GM10266 (cell line): ENCODE results near the gene IGSF23.
"Not testable (repeated sequence)": the region's sequence is repeated elsewhere in the genome, so short reads cannot be mapped to it uniquely, and the experiment has no call there.

Experiments
- DNase-seq: peaks from one replicate; pipeline ENCODE4 v3.0.0; 2012; ENCODE audit errors: extremely low spot score
- CTCF ChIP-seq: IDR thresholded peaks from 2 replicates; pipeline ENCODE4 v1.5.1; 2012; ENCODE audit warnings: mild to moderate bottlenecking, low read depth; ENCODE audit not compliant: control insufficient read depth, insufficient read depth; ENCODE audit errors: missing control alignments

IGSF23 gene

DNA sequence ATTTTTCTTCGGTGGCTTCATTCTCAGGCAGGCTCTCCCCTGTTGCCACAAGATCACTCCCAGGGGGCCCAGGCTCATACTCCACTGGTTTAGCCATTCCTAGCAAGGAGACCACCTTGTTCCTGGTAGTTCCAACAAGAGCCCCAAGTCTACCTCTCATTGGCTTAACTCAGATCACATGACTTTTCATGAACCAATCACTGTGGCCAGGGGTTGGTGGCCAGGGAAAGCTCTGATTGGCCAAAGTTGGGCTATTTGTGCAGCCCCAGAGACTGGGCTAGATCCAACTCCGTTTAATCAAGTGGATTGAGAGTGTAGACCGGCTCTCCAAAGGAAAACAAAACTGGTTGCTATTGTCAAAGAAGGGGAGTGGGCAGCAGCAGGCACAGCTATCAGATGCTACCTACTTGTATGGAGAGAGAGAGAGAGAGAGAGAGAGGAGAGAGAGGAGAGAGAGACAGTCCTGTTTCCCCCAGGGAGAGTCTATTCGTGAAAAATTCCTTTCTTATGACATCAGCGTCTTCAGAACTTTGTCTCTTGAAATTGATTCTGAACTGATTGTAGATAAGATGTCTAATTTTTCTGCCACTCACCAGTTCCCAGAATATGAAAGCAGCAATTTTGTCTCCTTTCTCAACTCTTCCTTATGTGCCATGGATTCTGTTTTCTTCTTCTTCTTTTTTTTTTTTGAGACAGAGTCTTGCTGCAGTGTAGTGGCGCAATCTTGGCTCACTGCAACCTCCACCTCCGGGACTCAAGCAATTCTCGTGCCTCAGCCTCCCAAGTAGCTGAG is 63.9 kb downstream of the IGSF23 start:
- no peak for TF ChIP-seq CTCF
- DNase-seq = no peak

DNA sequence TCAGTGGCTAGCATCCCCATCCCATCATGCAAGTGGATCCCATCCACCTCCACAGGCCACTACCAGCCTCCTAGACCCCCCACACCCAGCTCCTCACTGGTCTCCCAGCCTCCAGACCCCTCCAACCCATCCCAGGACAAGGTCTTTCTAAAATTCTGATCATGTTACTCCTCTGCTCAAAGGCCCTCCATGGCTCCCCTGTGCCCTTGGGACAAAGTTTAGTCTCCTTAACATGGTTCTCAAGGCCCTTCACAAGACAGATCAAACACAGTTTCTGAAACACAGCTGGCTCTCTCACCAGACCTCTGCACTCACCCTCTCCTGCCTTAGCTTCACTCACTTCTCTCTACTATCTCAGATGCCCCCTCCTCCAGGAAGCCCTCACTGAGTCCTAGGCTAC is 67.2 kb downstream of the IGSF23 start:
- no peak for DNase-seq
- no peak for TF ChIP-seq CTCF

DNA sequence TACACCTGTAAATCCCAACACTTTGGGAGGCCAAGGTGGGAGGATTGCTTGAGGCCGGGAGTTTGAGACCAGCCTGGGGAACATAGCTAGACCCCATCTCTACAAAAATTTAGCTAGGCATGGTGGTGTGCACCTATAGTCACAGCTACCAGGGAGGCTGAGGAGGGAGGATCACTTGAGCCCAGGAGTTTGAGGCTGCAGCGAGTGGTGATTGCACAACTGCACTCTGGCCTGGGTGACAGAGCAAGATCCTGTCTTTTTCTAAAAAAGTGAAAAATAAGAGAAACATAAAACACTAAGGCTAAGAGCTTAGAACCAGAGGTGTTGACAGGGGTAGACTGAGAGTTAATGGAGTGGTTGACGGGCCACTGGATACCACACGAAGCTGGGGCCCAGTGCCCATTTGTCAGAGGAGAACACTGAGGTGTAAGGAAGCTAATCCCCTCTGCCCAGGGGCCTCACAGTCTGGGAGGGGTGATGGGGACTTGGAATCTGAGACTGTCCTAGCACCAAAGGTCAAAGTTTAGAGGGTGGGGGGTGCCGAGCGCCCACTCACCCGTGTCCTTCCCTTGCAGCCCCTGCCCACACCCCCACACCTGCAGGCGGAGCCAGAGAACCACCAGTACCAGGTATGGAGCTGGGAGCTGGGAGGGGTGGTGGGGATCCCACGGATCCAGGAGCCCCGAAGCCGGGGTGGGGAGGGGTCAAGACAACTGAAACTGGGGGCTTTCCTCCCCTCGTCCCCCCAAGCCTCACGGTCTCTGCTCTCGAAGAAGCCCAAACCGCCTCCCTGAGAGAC is 68.8 kb downstream of the IGSF23 start:
- DNase-seq = no peak
- TF ChIP-seq CTCF = no peak

- no peak for TF ChIP-seq CTCF
- no peak for DNase-seq
Observed at GRCh38 chr19:44682807-44683206, 69.4 kb downstream of the IGSF23 start.

GRCh38 chr19:44683434-44684210 is 70.3 kb downstream of the IGSF23 start:
- DNase-seq = no peak
- TF ChIP-seq CTCF = no peak

DNA sequence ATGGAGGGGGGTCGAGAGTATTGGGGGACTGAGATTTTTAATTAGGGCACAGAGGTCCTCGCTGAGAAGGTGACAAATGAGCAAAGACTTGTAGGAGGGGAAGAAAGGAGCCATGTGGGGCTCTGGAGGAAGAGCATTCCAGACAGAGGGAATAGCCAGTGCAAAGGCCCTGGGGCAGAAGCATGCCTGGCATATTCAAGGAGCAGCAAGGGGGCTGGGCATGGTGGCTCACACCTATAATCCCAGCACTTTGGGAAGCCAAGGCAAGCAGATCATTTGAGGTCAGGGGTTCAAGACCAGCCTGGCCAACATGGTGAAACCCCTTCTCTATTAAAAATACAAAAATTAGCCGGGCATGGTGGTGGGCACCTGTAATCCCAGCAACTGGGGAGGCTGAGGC is 71.0 kb downstream of the IGSF23 start:
- not testable (repeated sequence) for DNase-seq

GRCh38 chr19:44684892-44685863 is 71.8 kb downstream of the IGSF23 start:
- TF ChIP-seq CTCF = no peak
- no peak for DNase-seq
